CD4-positive, alpha-beta memory T cell (primary cell): ENCODE results near the gene CCNQ. TPM values are rescaled to one million over a fixed set of nuclear protein-coding genes. Genes with fewer than 3 reads are reported as not detected.
A peak's percentile ranks its signal among the peaks of the same experiment; 100 is the strongest.

Experiments
- CTCF ChIA-PET: fragments of 350-600 bp; sonication (Branson Sonifier 250); formaldehyde crosslinking; loops from one replicate; lab custom pipeline; 2021; ENCODE audit warnings: inconsistent platforms; ENCODE audit not compliant: partially characterized antibody; lab: Charles Lee
- POLR2A ChIA-PET: fragments of 350-600 bp; sonication (Branson Sonifier 250); formaldehyde crosslinking; loops from one replicate; lab custom pipeline; 2021; ENCODE audit not compliant: partially characterized antibody; lab: Charles Lee
- DNase-seq, 5 donors: peaks; one replicate each; pipeline versions ENCODE4 v3.0.0 to v3.0.0-alpha.2; 2020 to 2022; ENCODE audit warnings: mixed read lengths in 1 of 5
- H3K27ac ChIP-seq: one replicate; pipeline ENCODE4 v1.7.0; 2013; ENCODE audit warnings: low read depth, low read length
- H3K27me3 ChIP-seq: 2 replicates; pipeline ENCODE4 v1.7.0; 2013; ENCODE audit warnings: mild to moderate bottlenecking, low read length, moderate library complexity; ENCODE audit not compliant: insufficient read depth
- H3K36me3 ChIP-seq: 2 replicates; pipeline ENCODE4 v1.7.0; 2013; ENCODE audit warnings: mild to moderate bottlenecking, low read length, moderate library complexity; ENCODE audit not compliant: insufficient read depth
- H3K4me1 ChIP-seq: 2 replicates; pipeline ENCODE4 v1.7.0; 2013; ENCODE audit warnings: mild to moderate bottlenecking, low read length, moderate library complexity; ENCODE audit not compliant: insufficient read depth
- H3K4me3 ChIP-seq, 2 donors: one replicate each; pipeline ENCODE4 v1.7.0; 2013; ENCODE audit warnings: low read length in 2 of 2, mild to moderate bottlenecking in 1 of 2
- H3K9me3 ChIP-seq, 2 donors: one replicate each; pipeline ENCODE4 v1.7.0; 2013; ENCODE audit warnings: low read length in 2 of 2, control low read depth in 1 of 2; ENCODE audit not compliant: control insufficient read depth in 1 of 2
- H3K27ac Mint-ChIP-seq, 7 donors: one replicate each; pipeline ENCODE4 v1.8.0; 2020 to 2021; ENCODE audit warnings: mixed read lengths in 7 of 7, mild to moderate bottlenecking in 6 of 7, inconsistent platforms in 3 of 7, moderate library complexity in 3 of 7
- H3K27me3 Mint-ChIP-seq, 2 donors: one replicate each; pipeline ENCODE4 v1.8.0; 2020 to 2021; ENCODE audit warnings: mixed read lengths in 2 of 2
- H3K36me3 Mint-ChIP-seq, 2 donors: one replicate each; pipeline ENCODE4 v1.8.0; 2020 to 2021; ENCODE audit warnings: mixed read lengths in 2 of 2, inconsistent platforms in 1 of 2, mild to moderate bottlenecking in 1 of 2
- H3K4me1 Mint-ChIP-seq, 4 donors: one replicate each; pipeline ENCODE4 v1.8.0; 2020 to 2021; ENCODE audit warnings: mixed read lengths in 4 of 4, mild to moderate bottlenecking in 1 of 4
- H3K4me3 Mint-ChIP-seq, 8 donors: one replicate each; pipeline ENCODE4 v1.8.0; 2020 to 2021; ENCODE audit warnings: mixed read lengths in 8 of 8, mild to moderate bottlenecking in 7 of 8, moderate library complexity in 6 of 8, inconsistent platforms in 3 of 8
- H3K9me3 Mint-ChIP-seq, 8 donors: one replicate each; pipeline ENCODE4 v1.8.0; 2020 to 2021; ENCODE audit warnings: mixed read lengths in 8 of 8, mild to moderate bottlenecking in 5 of 8, inconsistent platforms in 3 of 8, moderate library complexity in 1 of 8
- intact Hi-C: fragments of 100-400 bp; cut with micrococcal nuclease; formaldehyde crosslinking; loops from one replicate; pipeline ENCODE4 v1.15.1; 2023
- polyA plus RNA-seq, 2 donors: library from polyadenylated mRNA; unstranded; fragments of 300-500 nt; fragmentation: Illumina TruSeq; gene quantifications; one replicate each; pipeline ENCODE4 v1.2.3, GENCODE V29; 2021
- total RNA-seq, 2 experiments: library from RNA; stranded (reverse); gene quantifications; one replicate each; pipeline ENCODE4 v1.2.3, GENCODE V29; 2021

CCNQ gene
- total and polyA plus RNA-seq, 4 experiments from 2014 or later: 26.1 to 53.6 (median 38.8) TPM

DNA sequence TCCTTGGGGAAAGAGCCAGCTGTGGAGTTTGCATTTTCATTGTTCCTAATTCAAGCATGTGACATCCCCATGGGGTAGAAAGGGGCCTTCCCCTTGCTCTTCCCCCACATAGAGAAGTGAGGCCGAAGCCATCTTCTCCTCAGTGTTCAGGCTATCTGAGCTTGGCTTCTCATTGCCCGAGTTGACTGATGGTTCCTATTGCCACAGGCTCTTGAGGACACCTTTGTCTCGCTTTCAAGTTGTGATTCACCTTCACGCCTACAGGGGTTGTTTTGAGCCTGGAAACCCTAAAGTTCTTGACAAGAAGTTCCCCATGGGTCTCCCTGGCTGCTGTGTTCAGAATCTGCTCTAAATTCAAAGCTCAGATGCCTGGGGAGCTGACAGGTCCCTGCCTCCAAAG, 25.0 kb downstream of the CCNQ start:
- Histone ChIP-seq H3K4me3 (no peak overlapping the region), H3K36me3 (no peaks in the 10 kb centered on the region), H3K9me3 (no peaks in the 10 kb centered on the region), H3K27ac (no peak overlapping the region), H3K27me3 (no peaks in the 10 kb centered on the region), H3K4me1 (no peaks in the 10 kb centered on the region)
- Mint-ChIP-seq H3K27ac (no peak overlapping the region), H3K4me3 (no peak overlapping the region), H3K36me3 (no peaks in the 10 kb centered on the region), H3K4me1 (no peaks in the 10 kb centered on the region), H3K27me3 (no peaks in the 10 kb centered on the region), H3K9me3 (no peaks in the 10 kb centered on the region)
- DNase-seq: no peak
- CTCF ChIA-PET: no interaction called here
- POLR2A ChIA-PET: interaction anchor here (0.9 kb wide), 1 partner anchor 9 kb away, joined by 3 read pairs; no protein-coding TSS in a partner anchor
- intact Hi-C loops: no loop called here

DNA sequence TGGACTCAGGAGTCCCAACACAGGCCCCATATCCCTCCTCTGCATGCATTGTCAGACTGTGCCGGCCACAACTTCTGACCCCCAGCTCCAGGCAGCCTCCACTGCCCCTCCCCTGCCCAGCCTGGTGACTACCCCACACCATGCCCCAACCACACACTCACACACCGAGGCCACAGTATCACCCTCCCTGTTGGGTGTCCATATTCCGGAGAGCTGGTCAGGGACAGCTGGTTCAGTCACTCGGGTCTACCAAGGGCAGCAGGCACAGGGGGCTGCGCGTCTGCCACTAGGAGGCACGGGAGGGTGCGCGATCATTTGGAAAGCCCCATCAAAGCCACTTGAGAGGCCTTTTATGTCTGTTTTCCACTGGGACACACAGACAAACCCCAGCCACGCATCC, 26.3 kb downstream of the CCNQ start:
- no peak overlapping the region for H3K27ac Mint-ChIP-seq
- ChIA-PET POLR2A (interaction anchor here (0.6 kb wide), 1 partner anchor 430 kb away, joined by 3 read pairs; no protein-coding TSS in a partner anchor), CTCF (no interaction called here)
- no peaks in the 10 kb centered on the region for H3K9me3 Mint-ChIP-seq
- intact Hi-C loops: no loop called here
- H3K27me3 ChIP-seq: no peaks in the 10 kb centered on the region
- no peak overlapping the region for H3K4me3 ChIP-seq
- no peaks in the 10 kb centered on the region for H3K4me1 ChIP-seq
- no peaks in the 10 kb centered on the region for H3K36me3 ChIP-seq
- no peak for DNase-seq
- H3K27ac ChIP-seq: no peak overlapping the region
- no peaks in the 10 kb centered on the region for H3K9me3 ChIP-seq
- no peaks in the 10 kb centered on the region for H3K4me1 Mint-ChIP-seq
- H3K27me3 Mint-ChIP-seq: no peaks in the 10 kb centered on the region
- H3K36me3 Mint-ChIP-seq: no peaks in the 10 kb centered on the region
- no peak overlapping the region for H3K4me3 Mint-ChIP-seq

DNA sequence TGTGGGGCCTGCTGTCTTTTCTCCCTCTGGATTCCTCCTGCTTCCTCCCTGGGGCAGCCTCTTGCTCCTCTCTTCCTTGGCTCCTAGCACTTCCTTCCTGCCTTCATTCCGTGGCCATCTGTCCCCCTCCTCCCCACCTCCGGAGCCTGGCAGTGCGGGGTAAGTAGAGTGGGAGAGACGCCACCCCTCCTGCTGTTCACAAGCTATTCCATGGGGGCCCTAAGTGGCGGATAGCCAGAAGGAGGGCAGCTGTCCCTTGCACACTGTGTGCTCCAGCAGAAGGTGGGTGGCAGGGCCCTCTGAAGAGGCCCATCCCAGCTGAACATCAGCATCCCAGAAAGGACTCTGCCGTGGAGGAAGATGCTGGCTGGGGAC, 27.4 kb downstream of the CCNQ start:
- Histone ChIP-seq H3K4me1 (no peaks in the 10 kb centered on the region), H3K27me3 (no peaks in the 10 kb centered on the region), H3K9me3 (no peaks in the 10 kb centered on the region), H3K4me3 (no peak overlapping the region), H3K27ac (no peak overlapping the region), H3K36me3 (no peaks in the 10 kb centered on the region)
- no peak for DNase-seq
- Mint-ChIP-seq H3K27me3 (no peaks in the 10 kb centered on the region), H3K4me1 (no peaks in the 10 kb centered on the region), H3K4me3 (no peak overlapping the region), H3K27ac (no peak overlapping the region), H3K9me3 (no peaks in the 10 kb centered on the region), H3K36me3 (no peaks in the 10 kb centered on the region)
- ChIA-PET CTCF (interaction anchor here (0.6 kb wide), 1 partner anchor 241 kb away, joined by 4 read pairs; no protein-coding TSS in a partner anchor), POLR2A (no interaction called here)
- intact Hi-C loops: no loop called here

DNA sequence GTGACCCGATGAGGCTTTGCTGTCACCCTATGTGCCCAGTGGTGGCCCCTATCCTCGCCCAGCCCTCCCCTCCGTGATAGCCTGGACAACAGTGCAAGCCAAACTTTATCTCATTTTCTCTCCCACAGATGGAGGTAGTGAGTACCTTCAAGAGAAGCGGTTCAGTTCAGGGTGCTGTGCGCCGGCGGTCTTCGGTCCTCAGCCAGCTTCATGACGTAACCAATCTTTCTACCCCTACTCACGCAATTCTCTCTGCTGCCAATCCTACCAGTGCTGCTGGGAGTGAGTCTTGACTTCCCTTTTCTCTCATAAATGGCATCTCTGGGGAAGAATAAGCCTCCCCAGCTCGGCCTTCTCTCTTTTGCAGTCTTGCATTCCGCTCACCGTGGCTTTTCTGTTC, 29.5 kb downstream of the CCNQ start:
- Mint-ChIP-seq H3K27me3 (no peaks in the 10 kb centered on the region), H3K4me1 (no peaks in the 10 kb centered on the region), H3K9me3 (no peaks in the 10 kb centered on the region), H3K4me3 (no peak overlapping the region), H3K27ac (no peak overlapping the region), H3K36me3 (no peaks in the 10 kb centered on the region)
- POLR2A ChIA-PET: no interaction called here
- H3K4me1 ChIP-seq: no peaks in the 10 kb centered on the region
- no peaks in the 10 kb centered on the region for H3K27me3 ChIP-seq
- no peaks in the 10 kb centered on the region for H3K36me3 ChIP-seq
- no peak overlapping the region for H3K4me3 ChIP-seq
- no peak overlapping the region for H3K27ac ChIP-seq
- CTCF ChIA-PET: no interaction called here
- no peaks in the 10 kb centered on the region for H3K9me3 ChIP-seq
- intact Hi-C loops: no loop called here
- no peak for DNase-seq

DNA sequence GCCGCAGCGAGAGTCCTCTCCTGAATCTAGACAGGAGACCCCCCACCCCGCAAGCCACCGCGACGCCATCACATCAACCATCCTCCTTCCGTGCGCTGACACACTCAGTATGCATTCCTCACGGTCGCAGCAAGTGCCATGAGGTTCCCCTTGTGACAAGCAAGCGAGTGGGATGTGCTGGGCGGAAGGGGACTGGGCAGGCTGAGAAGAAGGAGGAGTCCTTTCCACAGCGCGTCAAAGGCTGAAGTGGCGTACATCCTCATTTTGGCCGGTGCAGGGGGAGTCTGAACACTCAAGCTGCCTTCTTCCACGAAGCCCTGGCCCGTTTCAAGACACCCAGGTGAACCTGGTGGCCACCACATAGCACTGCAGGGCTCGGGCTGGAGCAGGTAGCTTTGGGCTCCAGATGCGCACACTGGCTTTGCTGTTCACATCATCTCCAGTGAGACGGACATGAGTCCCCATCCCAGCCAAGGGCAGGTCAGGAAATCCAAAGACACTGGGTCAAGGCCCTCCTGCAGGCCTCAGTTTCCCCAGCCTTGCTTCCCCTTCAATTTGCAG, 30.4 kb downstream of the CCNQ start:
- ChIA-PET POLR2A (no interaction called here), CTCF (no interaction called here)
- H3K27me3 Mint-ChIP-seq: no peaks in the 10 kb centered on the region

DNA sequence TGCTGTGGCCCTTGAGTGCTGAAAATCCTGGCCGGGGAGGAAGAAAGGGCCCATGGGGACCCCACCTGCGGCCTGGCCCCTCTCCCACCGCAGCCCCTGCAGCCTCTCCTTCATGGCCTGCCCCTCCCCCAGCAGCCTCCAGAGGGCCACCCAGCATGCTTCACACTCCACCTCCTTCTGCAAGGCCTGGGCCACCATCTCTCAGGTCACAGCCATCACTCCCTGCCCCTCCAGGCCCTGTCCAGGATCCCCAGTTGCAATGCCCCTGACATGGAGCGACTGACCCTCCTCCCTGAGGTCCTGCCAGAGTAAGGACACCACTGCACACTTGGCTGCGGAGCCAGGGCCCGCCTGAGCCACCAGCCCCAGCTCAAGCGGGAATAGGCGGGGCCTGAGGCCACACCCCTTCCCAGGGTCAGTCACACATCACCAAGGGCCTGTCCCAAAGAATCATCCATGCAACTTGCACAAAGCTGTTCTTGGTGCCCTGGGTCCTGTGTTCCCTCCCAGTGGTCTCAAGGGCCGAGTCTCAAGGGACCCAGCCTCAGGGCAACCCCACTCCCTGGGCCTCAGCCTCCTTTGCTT, 32.9 kb downstream of the CCNQ start:
- CTCF ChIA-PET: interaction anchor here (2.2 kb wide), 1 partner anchor 11 kb away, joined by 8 read pairs; no protein-coding TSS in a partner anchor
- Mint-ChIP-seq H3K27me3 (no peaks in the 10 kb centered on the region), H3K36me3 (no peaks in the 10 kb centered on the region), H3K9me3 (peaks cover 0 to 2% (median 0%) of the 10 kb centered on the region in 8 donors), H3K4me1 (no peaks in the 10 kb centered on the region), H3K27ac (no peak overlapping the region), H3K4me3 (no peak overlapping the region)
- H3K9me3 ChIP-seq: no peaks in the 10 kb centered on the region
- no peaks in the 10 kb centered on the region for H3K4me1 ChIP-seq
- no peak overlapping the region for H3K4me3 ChIP-seq
- POLR2A ChIA-PET: no interaction called here
- H3K27ac ChIP-seq: no peak overlapping the region
- intact Hi-C loops: no loop called here
- no peak for DNase-seq
- no peaks in the 10 kb centered on the region for H3K27me3 ChIP-seq
- no peaks in the 10 kb centered on the region for H3K36me3 ChIP-seq

More for the DNA sequence above, 30.4 kb downstream of the CCNQ start:
- H3K4me3 Mint-ChIP-seq: no peak overlapping the region
- no peak overlapping the region for H3K27ac ChIP-seq
- no peaks in the 10 kb centered on the region for H3K9me3 ChIP-seq
- H3K27me3 ChIP-seq: no peaks in the 10 kb centered on the region
- H3K36me3 ChIP-seq: no peaks in the 10 kb centered on the region
- H3K9me3 Mint-ChIP-seq: peaks cover 0 to under 1% (median 0%) of the 10 kb centered on the region in 8 donors
- no peaks in the 10 kb centered on the region for H3K36me3 Mint-ChIP-seq
- H3K4me3 ChIP-seq: no peak overlapping the region
- H3K4me1 ChIP-seq: no peaks in the 10 kb centered on the region
- H3K4me1 Mint-ChIP-seq: no peaks in the 10 kb centered on the region
- no peak for DNase-seq
- intact Hi-C loops: no loop called here
- no peak overlapping the region for H3K27ac Mint-ChIP-seq

DNA sequence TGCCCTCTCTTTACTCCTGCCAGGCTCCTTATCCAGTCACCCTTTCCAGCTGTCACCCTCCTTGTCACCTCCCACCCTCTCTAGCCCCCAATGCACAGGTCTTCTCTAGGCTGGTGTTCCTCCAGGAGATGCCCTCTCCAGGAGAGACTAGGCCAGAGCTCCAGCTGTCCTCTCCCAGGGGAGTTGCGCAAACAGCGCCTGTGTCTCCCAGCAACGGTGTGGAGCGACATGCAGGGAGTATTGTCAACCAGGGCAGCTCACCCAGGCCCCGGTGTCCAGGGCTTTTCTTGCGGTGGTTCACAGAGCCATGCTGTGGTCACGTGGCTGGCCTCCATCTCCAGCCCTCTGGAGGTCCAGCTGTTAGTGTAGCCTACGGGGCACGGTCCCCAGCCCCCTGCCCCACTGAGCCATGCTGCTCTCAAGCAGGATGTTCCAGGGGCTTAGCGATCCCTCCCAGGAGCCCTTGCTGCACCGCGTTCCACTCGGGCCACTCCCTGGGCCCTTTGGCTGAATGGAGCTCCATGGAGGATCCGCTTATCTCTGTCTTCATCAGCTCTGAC, 34.8 kb downstream of the CCNQ start:
- H3K4me3 ChIP-seq: no peak overlapping the region
- ChIA-PET POLR2A (no interaction called here), CTCF (interaction anchor here (2.2 kb wide), 1 partner anchor 9 kb away, joined by 8 read pairs; no protein-coding TSS in a partner anchor)
- Mint-ChIP-seq H3K4me1 (no peaks in the 10 kb centered on the region), H3K36me3 (no peaks in the 10 kb centered on the region), H3K27me3 (no peaks in the 10 kb centered on the region), H3K4me3 (no peak overlapping the region), H3K27ac (peak overlapping the region in 1 of 7 donors; percentile 65), H3K9me3 (peaks cover 0 to 2% (median 0%) of the 10 kb centered on the region in 8 donors)
- H3K36me3 ChIP-seq: no peaks in the 10 kb centered on the region
- DNase-seq: no peak
- H3K4me1 ChIP-seq: no peaks in the 10 kb centered on the region
- H3K27ac ChIP-seq: no peak overlapping the region
- no peaks in the 10 kb centered on the region for H3K27me3 ChIP-seq
- intact Hi-C loops: no loop called here
- H3K9me3 ChIP-seq: no peaks in the 10 kb centered on the region
